ENCODE measurements around the gene PI4K2A. TPM values are rescaled to one million over a fixed set of nuclear protein-coding genes. Genes with fewer than 3 reads are reported as not detected.

Gene PI4K2A
- total RNA-seq, 2 experiments from 2014 or later, result 8.4 to 8.5 TPM

DNA sequence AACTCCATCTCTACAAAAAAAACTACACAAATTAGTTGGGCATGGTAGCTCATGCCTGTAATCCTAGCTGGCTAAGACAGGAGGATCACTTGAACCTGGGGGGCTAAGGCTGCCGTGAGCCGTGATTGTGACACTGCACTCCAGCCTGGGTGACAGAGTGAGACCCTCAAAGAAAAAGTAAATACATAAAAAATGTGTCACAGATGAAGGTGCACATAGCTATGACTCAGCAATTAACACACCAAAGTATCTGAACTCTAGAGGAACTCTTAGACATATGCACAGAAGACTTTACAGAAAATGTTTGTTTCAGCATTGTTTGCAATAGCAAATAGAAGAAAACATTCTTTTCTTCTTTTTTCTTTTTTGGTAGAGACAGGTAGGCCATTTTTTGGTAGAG lies 42.7 kb upstream of the PI4K2A start:
- intact Hi-C loops (cut with micrococcal nuclease), result no loop called here
- Mint-ChIP-seq H3K27me3 (no peaks in the 10 kb centered on the region), H3K9me3 (no peaks in the 10 kb centered on the region), H3K4me3 (no peak overlapping the region), H3K4me1 (ENCODE audit: low read depth) (no peaks in the 10 kb centered on the region), H3K27ac (peak overlapping the region; percentile 46), H3K36me3 (ENCODE audit: low read depth) (no peaks in the 10 kb centered on the region)
- no peak for ATAC-seq
- ChIA-PET POLR2A (no interaction called here), CTCF (interaction anchor here (1.1 to 1.5 kb wide), 2 partner anchors 12 to 26 kb away, joined by 6 read pairs; no protein-coding TSS in a partner anchor)
- DNase-seq, result no peak
- TF ChIP-seq, protein P1, sequence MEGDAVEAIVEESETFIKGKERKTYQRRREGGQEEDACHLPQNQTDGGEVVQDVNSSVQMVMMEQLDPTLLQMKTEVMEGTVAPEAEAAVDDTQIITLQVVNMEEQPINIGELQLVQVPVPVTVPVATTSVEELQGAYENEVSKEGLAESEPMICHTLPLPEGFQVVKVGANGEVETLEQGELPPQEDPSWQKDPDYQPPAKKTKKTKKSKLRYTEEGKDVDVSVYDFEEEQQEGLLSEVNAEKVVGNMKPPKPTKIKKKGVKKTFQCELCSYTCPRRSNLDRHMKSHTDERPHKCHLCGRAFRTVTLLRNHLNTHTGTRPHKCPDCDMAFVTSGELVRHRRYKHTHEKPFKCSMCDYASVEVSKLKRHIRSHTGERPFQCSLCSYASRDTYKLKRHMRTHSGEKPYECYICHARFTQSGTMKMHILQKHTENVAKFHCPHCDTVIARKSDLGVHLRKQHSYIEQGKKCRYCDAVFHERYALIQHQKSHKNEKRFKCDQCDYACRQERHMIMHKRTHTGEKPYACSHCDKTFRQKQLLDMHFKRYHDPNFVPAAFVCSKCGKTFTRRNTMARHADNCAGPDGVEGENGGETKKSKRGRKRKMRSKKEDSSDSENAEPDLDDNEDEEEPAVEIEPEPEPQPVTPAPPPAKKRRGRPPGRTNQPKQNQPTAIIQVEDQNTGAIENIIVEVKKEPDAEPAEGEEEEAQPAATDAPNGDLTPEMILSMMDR (IDR thresholded peaks at IDR 0.05), result no peak

DNA sequence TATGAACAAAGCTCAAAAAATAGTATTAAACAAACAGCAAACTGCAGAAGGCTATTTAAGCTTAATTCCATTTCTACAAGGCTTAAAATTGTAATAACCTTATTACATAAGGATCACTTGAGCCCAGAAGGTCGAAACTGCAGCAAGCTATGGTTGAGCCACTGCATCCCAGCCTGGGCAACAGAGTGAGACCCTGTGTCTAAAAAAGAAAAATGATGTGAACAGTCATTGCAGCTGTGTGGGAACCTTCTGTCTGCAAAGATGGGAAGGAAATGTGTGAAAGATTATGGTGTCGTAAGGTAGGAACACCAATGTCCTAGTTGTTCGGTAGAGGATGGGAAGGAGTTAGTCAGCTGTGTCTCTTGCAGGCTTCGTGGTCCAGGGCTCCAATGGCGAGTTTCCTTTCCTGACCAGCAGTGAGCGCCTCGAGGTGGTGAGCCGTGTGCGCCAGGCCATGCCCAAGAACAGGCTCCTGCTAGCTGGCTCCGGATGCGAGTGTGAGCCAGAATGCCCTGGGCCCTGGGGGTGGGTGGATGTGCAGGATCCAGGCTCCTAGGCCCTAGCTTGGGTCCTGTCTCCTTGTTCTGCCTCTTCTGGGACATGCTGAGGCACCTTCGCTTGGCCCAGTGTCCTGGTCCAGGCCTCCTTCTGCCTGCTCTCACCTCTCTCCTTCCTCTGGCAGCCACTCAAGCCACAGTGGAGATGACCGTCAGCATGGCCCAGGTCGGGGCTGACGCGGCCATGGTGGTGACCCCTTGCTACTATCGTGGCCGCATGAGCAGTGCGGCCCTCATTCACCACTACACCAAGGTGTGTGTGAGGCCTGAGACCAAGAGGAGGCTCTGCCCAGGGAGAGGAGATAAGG lies 41.8 kb upstream of the PI4K2A start:
- H3K27ac Mint-ChIP-seq, result no peak overlapping the region
- ATAC-seq (no peak), DNase-seq (no peak)
- TF ChIP-seq, protein P1 (IDR thresholded peaks at IDR 0.05), result no peak
- H3K4me1 Mint-ChIP-seq (ENCODE audit: low read depth), result no peaks in the 10 kb centered on the region
- ChIA-PET CTCF (interaction anchor here (1.0 to 1.5 kb wide), 3 partner anchors 11 to 430 kb away, joined by 3 to 6 read pairs (median 6); no protein-coding TSS in a partner anchor), POLR2A (no interaction called here)
- H3K36me3 Mint-ChIP-seq (ENCODE audit: low read depth), result no peaks in the 10 kb centered on the region
- no peak overlapping the region for H3K4me3 Mint-ChIP-seq
- intact Hi-C loops (cut with micrococcal nuclease), result no loop called here
- no peaks in the 10 kb centered on the region for H3K9me3 Mint-ChIP-seq
- H3K27me3 Mint-ChIP-seq, result no peaks in the 10 kb centered on the region

DNA sequence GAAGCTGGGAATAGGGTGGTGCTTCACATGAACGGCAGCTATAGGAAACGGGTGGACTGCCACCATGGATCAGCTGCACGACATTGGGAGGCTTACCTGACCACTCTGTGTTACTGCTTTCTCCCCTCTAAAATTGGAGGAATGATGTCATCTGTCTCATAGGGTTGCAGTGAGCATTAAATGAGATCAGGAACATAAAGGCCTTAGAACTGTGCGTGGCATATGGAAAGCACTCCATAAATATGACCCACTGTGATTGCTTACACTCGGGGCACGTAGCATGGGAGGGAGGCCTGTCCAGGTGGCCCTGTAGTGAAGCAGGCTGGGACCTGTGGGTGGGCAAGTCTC lies 41.2 kb upstream of the PI4K2A start:
- Mint-ChIP-seq H3K36me3 (ENCODE audit: low read depth) (no peaks in the 10 kb centered on the region), H3K4me3 (no peak overlapping the region), H3K9me3 (no peaks in the 10 kb centered on the region), H3K27ac (no peak overlapping the region), H3K4me1 (ENCODE audit: low read depth) (no peaks in the 10 kb centered on the region), H3K27me3 (no peaks in the 10 kb centered on the region)
- no peak for DNase-seq
- TF ChIP-seq, protein P1 (IDR thresholded peaks at IDR 0.05), result no peak
- CTCF ChIA-PET, result interaction anchor here (1.0 to 1.5 kb wide), 2 partner anchors 27 to 429 kb away, joined by 3 to 6 read pairs; no protein-coding TSS in a partner anchor
- POLR2A ChIA-PET, result no interaction called here
- no peak for ATAC-seq
- intact Hi-C loops (cut with micrococcal nuclease), result no loop called here

DNA sequence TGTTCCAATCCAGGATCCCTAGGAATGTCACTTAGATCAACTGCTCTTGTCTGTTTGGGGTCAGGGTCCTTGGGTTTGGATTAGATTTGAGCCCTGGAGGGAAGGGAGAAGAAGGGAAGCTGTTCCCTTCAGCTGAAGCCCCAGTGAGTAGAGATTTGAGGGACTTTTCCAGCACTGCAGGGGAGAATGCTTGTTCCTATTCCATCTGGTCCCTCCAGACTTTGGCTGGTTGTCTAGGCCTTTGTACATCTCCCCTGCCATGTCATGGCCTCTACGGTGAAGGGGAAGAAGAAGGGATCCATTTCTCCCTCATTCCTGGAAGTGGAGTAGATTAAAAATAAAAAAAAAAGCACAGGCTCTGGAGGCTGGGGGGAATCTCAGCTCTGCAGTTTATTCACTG lies 39.9 kb upstream of the PI4K2A start:
- no peaks in the 10 kb centered on the region for H3K9me3 Mint-ChIP-seq
- H3K27ac Mint-ChIP-seq, result no peak overlapping the region
- DNase-seq, result no peak
- no peaks in the 10 kb centered on the region for H3K4me1 Mint-ChIP-seq (ENCODE audit: low read depth)
- H3K36me3 Mint-ChIP-seq (ENCODE audit: low read depth), result no peaks in the 10 kb centered on the region
- H3K27me3 Mint-ChIP-seq, result peaks cover under 1% of the 10 kb centered on the region
- POLR2A ChIA-PET, result interaction anchor here (0.7 kb wide), 1 partner anchor 40 kb away, joined by 5 read pairs; the partner anchor contains the start of gene PI4K2A
- intact Hi-C loops (cut with micrococcal nuclease), result no loop called here
- no peak for ATAC-seq
- H3K4me3 Mint-ChIP-seq, result no peak overlapping the region
- TF ChIP-seq, protein P1 (IDR thresholded peaks at IDR 0.05), result no peak
- CTCF ChIA-PET, result no interaction called here
